ENCODE measurements around the gene LRRC3.

GRCh38 chr21:44480200-44481053 is 25.1 kb downstream of the LRRC3 start:
- TF ChIP-seq ZNF2 (tag by site-specific recombination; IDR thresholded peaks at IDR 0.05) (no peak), ZNF24 (tag by site-specific recombination; IDR thresholded peaks at IDR 0.05) (no peak), MZF1 (tag by site-specific recombination; IDR thresholded peaks at IDR 0.05; ENCODE audit: borderline replicate concordance) (no peak), ZNF138 (tag by site-specific recombination; IDR thresholded peaks at IDR 0.05; ENCODE audit: borderline replicate concordance) (no peak), ZNF274 (IDR thresholded peaks at IDR 0.05; ENCODE audit: low read length) (no peak), ZNF274 (tag by site-specific recombination; IDR thresholded peaks at IDR 0.05; ENCODE audit: borderline replicate concordance) (no peak), ZNF660 (tag by site-specific recombination; IDR thresholded peaks at IDR 0.05) (no peak), TCF7L2 (IDR thresholded peaks at IDR 0.05; ENCODE audit: borderline replicate concordance, low read depth, low read length) (no peak)
- TF ChIP-seq, protein P1, sequence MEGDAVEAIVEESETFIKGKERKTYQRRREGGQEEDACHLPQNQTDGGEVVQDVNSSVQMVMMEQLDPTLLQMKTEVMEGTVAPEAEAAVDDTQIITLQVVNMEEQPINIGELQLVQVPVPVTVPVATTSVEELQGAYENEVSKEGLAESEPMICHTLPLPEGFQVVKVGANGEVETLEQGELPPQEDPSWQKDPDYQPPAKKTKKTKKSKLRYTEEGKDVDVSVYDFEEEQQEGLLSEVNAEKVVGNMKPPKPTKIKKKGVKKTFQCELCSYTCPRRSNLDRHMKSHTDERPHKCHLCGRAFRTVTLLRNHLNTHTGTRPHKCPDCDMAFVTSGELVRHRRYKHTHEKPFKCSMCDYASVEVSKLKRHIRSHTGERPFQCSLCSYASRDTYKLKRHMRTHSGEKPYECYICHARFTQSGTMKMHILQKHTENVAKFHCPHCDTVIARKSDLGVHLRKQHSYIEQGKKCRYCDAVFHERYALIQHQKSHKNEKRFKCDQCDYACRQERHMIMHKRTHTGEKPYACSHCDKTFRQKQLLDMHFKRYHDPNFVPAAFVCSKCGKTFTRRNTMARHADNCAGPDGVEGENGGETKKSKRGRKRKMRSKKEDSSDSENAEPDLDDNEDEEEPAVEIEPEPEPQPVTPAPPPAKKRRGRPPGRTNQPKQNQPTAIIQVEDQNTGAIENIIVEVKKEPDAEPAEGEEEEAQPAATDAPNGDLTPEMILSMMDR (tag by site-specific recombination; IDR thresholded peaks at IDR 0.05), result no peak

Measured in HEK293 (cell line).